K562 (cell line): Measurements from ENCODE around the gene TSPAN14. TPM values are rescaled to one million over a fixed set of nuclear protein-coding genes. Genes with fewer than 3 reads are reported as not detected.

Experiments
- ATF7 ChIP-seq: fragments of 450-650 bp; IDR thresholded peaks from 2 replicates; pipeline ENCODE4 v1.7.1; 2014; ENCODE audit warnings: mild to moderate bottlenecking, moderate library complexity
- CBFA2T3 ChIP-seq: fragments of 450-650 bp; IDR thresholded peaks from 2 replicates; pipeline ENCODE4 v1.6.1; 2017
- DACH1 ChIP-seq: fragments of 450-650 bp; IDR thresholded peaks from 2 replicates; pipeline ENCODE4 v1.6.1; 2018; ENCODE audit not compliant: partially characterized antibody
- FOXM1 ChIP-seq, 2 experiments: fragments of 450-650 bp in 1 of 2; sonication (generic) in 1 of 2; formaldehyde crosslinking in 1 of 2; IDR thresholded peaks; 2 replicates each; pipeline versions ENCODE4 v1.6.1 to v1.9.0; 2017 to 2022; ENCODE audit warnings: low read depth in 2 of 2, mild to moderate bottlenecking in 2 of 2, missing genetic modification reagents in 1 of 2, moderate library complexity in 1 of 2
- GATA2 ChIP-seq: sonication (generic); formaldehyde crosslinking; IDR thresholded peaks from 2 replicates; pipeline ENCODE4 v1.4.0; 2020; ENCODE audit warnings: mild to moderate bottlenecking, missing genetic modification reagents
- HDAC6 ChIP-seq: IDR thresholded peaks from 2 replicates; pipeline ENCODE4 v1.6.1; 2012; ENCODE audit warnings: low read depth, mild to moderate bottlenecking, control low read depth, inconsistent platforms, low read length, moderate library complexity
- HNRNPLL ChIP-seq: fragments of 200-400 bp; formaldehyde crosslinking; IDR thresholded peaks from 2 replicates; pipeline ENCODE4 v1.6.1; 2017; ENCODE audit warnings: low read length, low read depth, mild to moderate bottlenecking; ENCODE audit not compliant: poor library complexity, severe bottlenecking
- IRF2 ChIP-seq: sonication (generic); formaldehyde crosslinking; IDR thresholded peaks from 2 replicates; pipeline ENCODE4 v1.8.1; 2022; ENCODE audit warnings: mild to moderate bottlenecking, missing genetic modification reagents
- KLF16 ChIP-seq: IDR thresholded peaks from 2 replicates; pipeline ENCODE4 v1.6.1; 2016; ENCODE audit warnings: antibody characterized with exemption
- NCOA4 ChIP-seq: fragments of 450-650 bp; IDR thresholded peaks from 2 replicates; pipeline ENCODE4 v1.6.1; 2018; ENCODE audit warnings: mild to moderate bottlenecking; ENCODE audit not compliant: partially characterized antibody
- SOX6 ChIP-seq: fragments of 450-650 bp; IDR thresholded peaks from 2 replicates; pipeline ENCODE4 v1.6.1; 2014; ENCODE audit warnings: mild to moderate bottlenecking
- SPI1 ChIP-seq: IDR thresholded peaks from 2 replicates; pipeline ENCODE4 v1.6.1; 2011; ENCODE audit warnings: low read depth, low read length, control low read depth, borderline replicate concordance
- SRSF7 ChIP-seq: fragments of 200-400 bp; formaldehyde crosslinking; optimal IDR thresholded peaks from 2 replicates; pipeline ENCODE3; 2017; ENCODE audit warnings: mild to moderate bottlenecking, low read depth, low read length
- TAF15 ChIP-seq: fragments of 200-400 bp; formaldehyde crosslinking; IDR thresholded peaks from 2 replicates; pipeline ENCODE4 v1.6.1; 2017; ENCODE audit warnings: mild to moderate bottlenecking, low read depth, low read length, moderate library complexity
- THRAP3 ChIP-seq: fragments of 450-650 bp; IDR thresholded peaks from 2 replicates; pipeline ENCODE4 v1.6.1; 2016; ENCODE audit warnings: mild to moderate bottlenecking, inconsistent platforms, borderline replicate concordance
- ZNF253 ChIP-seq: fragments of 250-450 bp; sonication (Bioruptor Pico); conservative IDR thresholded peaks from 2 replicates; pipeline ENCODE4 v1.6.1; 2021; ENCODE audit warnings: mild to moderate bottlenecking
- ZNF354B ChIP-seq: fragments of 250-450 bp; sonication (Bioruptor Pico); IDR thresholded peaks from 2 replicates; pipeline ENCODE4 v1.4.0; 2020
- ZNF584 ChIP-seq: fragments of 200-800 bp; sonication (Bioruptor generic); IDR thresholded peaks from 2 replicates; pipeline ENCODE4 v1.6.1; 2016; ENCODE audit warnings: low read depth, mild to moderate bottlenecking, missing genetic modification characterization, missing compliant biosample characterization
- ZNF707 ChIP-seq: fragments of 250-450 bp; sonication (Bioruptor Pico); conservative IDR thresholded peaks from 2 replicates; pipeline ENCODE4 v1.8.0; 2022; ENCODE audit warnings: inconsistent platforms, mild to moderate bottlenecking, moderate library complexity
- polyA plus RNA-seq, 8 experiments: library from polyadenylated mRNA; depleted of rRNA in 4 of 8; stranded (reverse) in 5 of 8; unstranded in 3 of 8; fragments of >200 nt; fragmentation: Nextera tagmentation in 2 of 8; fragmentation: Illumina TruSeq in 1 of 8; extraction: Ambion mirVana in 2 of 8; extraction: Trizol in 1 of 8; gene quantifications; 2 replicates each; pipeline versions ENCODE4 v1.2.1 to v1.2.3, GENCODE V29; 2011 to 2014; ENCODE audit warnings: inconsistent platforms in 1 of 8, missing spikeins in 1 of 8
- total RNA-seq, 7 experiments: library from RNA; depleted of rRNA in 6 of 7; stranded (reverse); fragments of >200 nt in 6 of 7; fragmentation: Illumina TruSeq in 2 of 7; extraction: Trizol in 2 of 7; gene quantifications; 2 replicates each; pipeline versions ENCODE4 v1.2.1 to v1.2.3, GENCODE V29; 2011 to 2021; ENCODE audit warnings: low replicate concordance in 1 of 7
- TF ChIP-seq, protein P1 (sequence below): sonication (generic); formaldehyde crosslinking; IDR thresholded peaks from 2 replicates; pipeline ENCODE4 v1.8.0; 2022; ENCODE audit warnings: mild to moderate bottlenecking, missing genetic modification reagents
- TF ChIP-seq, protein P2 (sequence below): fragments of 450-650 bp; formaldehyde crosslinking; IDR thresholded peaks from 2 replicates; pipeline ENCODE4 v1.4.0; 2020; ENCODE audit warnings: mild to moderate bottlenecking, moderate library complexity
- TF ChIP-seq, protein P3 (sequence below): fragments of 200-800 bp; sonication (Bioruptor generic); IDR thresholded peaks from 2 replicates; pipeline ENCODE4 v1.6.1; 2016; ENCODE audit warnings: missing genetic modification characterization, missing compliant biosample characterization

Gene TSPAN14
- total and polyA plus RNA-seq, 9 of the 15 experiments (the other 6 are each of a cell fraction or from before 2014, with no cell fraction given) = 5.8 to 92.9 (median 23.3) TPM

DNA sequence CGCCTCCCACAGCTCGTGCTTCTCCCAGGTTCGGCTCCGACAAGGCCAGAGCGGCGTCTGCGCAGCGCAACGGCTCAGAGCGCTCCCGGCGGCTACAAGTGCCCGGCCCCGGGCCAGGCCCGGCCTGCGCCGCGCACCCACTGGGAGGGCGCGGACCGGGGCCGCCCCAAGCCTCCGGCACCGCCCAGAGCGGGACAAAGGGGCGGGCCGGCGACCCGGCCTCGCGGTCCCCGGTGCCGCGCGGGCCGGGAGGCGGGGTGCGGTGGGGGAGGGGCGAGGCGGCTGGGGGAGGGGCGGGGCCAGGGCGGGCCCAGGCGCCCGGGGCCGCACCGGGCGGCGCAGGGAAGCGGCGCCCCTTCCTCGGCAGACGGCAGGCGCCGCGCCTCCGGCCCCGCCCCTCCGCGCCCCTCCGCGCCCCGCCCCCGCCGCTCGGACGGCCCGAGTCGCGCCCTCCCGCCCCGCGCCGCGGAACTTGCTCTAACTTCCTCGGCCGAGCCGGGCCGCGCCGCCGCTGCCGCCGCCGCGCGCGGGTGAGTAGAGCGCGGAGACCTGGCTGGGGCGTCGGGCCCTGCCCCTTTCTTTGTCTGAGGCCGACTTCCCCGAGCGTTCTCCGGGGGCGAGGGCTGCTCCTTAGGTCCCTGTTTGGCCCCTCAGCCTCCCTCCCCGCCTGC is at the start of gene TSPAN14 (continued):
- TF ChIP-seq THRAP3 = no peak
- TF ChIP-seq SPI1 = no peak
- TF ChIP-seq, protein P1, sequence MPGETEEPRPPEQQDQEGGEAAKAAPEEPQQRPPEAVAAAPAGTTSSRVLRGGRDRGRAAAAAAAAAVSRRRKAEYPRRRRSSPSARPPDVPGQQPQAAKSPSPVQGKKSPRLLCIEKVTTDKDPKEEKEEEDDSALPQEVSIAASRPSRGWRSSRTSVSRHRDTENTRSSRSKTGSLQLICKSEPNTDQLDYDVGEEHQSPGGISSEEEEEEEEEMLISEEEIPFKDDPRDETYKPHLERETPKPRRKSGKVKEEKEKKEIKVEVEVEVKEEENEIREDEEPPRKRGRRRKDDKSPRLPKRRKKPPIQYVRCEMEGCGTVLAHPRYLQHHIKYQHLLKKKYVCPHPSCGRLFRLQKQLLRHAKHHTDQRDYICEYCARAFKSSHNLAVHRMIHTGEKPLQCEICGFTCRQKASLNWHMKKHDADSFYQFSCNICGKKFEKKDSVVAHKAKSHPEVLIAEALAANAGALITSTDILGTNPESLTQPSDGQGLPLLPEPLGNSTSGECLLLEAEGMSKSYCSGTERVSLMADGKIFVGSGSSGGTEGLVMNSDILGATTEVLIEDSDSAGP (CRISPR knock-in tag) = no peak
- TF ChIP-seq HDAC6 = no peak
- TF ChIP-seq FOXM1 (IDR thresholded peaks at IDR 0.05; ENCODE audit: low read depth) = no peak
- TF ChIP-seq FOXM1 (CRISPR knock-in tag; IDR thresholded peaks at IDR 0.05; ENCODE audit: low read depth) = no peak
- TF ChIP-seq CBFA2T3 = no peak
- no peak for TF ChIP-seq NCOA4
- no peak for TF ChIP-seq ZNF707 (CRISPR knock-in tag)
- TF ChIP-seq, protein P2, sequence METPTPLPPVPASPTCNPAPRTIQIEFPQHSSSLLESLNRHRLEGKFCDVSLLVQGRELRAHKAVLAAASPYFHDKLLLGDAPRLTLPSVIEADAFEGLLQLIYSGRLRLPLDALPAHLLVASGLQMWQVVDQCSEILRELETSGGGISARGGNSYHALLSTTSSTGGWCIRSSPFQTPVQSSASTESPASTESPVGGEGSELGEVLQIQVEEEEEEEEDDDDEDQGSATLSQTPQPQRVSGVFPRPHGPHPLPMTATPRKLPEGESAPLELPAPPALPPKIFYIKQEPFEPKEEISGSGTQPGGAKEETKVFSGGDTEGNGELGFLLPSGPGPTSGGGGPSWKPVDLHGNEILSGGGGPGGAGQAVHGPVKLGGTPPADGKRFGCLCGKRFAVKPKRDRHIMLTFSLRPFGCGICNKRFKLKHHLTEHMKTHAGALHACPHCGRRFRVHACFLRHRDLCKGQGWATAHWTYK (CRISPR knock-in tag) = peak; percentile 50; the same call in 1 of the 2 replicates
- peak; percentile 61 for TF ChIP-seq ATF7
- TF ChIP-seq, protein P3, sequence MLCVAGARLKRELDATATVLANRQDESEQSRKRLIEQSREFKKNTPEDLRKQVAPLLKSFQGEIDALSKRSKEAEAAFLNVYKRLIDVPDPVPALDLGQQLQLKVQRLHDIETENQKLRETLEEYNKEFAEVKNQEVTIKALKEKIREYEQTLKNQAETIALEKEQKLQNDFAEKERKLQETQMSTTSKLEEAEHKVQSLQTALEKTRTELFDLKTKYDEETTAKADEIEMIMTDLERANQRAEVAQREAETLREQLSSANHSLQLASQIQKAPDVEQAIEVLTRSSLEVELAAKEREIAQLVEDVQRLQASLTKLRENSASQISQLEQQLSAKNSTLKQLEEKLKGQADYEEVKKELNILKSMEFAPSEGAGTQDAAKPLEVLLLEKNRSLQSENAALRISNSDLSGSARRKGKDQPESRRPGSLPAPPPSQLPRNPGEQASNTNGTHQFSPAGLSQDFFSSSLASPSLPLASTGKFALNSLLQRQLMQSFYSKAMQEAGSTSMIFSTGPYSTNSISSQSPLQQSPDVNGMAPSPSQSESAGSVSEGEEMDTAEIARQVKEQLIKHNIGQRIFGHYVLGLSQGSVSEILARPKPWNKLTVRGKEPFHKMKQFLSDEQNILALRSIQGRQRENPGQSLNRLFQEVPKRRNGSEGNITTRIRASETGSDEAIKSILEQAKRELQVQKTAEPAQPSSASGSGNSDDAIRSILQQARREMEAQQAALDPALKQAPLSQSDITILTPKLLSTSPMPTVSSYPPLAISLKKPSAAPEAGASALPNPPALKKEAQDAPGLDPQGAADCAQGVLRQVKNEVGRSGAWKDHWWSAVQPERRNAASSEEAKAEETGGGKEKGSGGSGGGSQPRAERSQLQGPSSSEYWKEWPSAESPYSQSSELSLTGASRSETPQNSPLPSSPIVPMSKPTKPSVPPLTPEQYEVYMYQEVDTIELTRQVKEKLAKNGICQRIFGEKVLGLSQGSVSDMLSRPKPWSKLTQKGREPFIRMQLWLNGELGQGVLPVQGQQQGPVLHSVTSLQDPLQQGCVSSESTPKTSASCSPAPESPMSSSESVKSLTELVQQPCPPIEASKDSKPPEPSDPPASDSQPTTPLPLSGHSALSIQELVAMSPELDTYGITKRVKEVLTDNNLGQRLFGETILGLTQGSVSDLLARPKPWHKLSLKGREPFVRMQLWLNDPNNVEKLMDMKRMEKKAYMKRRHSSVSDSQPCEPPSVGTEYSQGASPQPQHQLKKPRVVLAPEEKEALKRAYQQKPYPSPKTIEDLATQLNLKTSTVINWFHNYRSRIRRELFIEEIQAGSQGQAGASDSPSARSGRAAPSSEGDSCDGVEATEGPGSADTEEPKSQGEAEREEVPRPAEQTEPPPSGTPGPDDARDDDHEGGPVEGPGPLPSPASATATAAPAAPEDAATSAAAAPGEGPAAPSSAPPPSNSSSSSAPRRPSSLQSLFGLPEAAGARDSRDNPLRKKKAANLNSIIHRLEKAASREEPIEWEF (CRISPR knock-in tag) = no peak
- peak; percentile 45; the same call in 1 of the 2 replicates for TF ChIP-seq SOX6
- no peak for TF ChIP-seq ZNF584 (CRISPR knock-in tag)
- no peak for TF ChIP-seq GATA2
- no peak for TF ChIP-seq ZNF354B
- no peak for TF ChIP-seq IRF2
- TF ChIP-seq ZNF253 = no peak
- no peak for TF ChIP-seq DACH1
- TF ChIP-seq KLF16 = no peak
- TF ChIP-seq TAF15 = no peak
- TF ChIP-seq HNRNPLL = peak; percentile 92
- no peak for TF ChIP-seq SRSF7
